ENCODE measurements around the gene TSPAN19. TPM values are rescaled to one million over a fixed set of nuclear protein-coding genes. Genes with fewer than 3 reads are reported as not detected.
"Not testable (repeated sequence)": the region's sequence is repeated elsewhere in the genome, so short reads cannot be mapped to it uniquely, and the experiment has no call there.

The TSPAN19 gene
- total RNA-seq, 1 donor from 2014 or later = 0.58 TPM

DNA sequence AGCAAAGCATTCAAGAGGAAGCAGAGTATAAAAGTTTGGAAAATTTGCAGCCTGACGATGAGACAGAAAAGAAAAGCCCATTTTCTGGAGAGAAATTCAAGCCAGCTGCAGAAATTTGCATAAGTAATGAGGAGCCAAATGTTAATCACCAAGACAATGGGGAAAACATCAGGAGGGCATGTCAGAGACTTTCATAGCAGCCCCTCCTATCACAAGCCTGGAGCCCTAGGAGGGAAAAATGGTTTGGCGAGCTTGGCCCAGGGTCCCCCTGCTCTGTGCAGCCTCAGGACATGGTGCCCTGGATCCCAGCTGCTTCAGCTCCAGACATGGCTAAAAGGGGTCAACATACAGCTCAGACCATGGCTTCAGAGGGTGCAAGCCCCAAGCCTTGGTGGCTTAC lies 31.0 kb downstream of the TSPAN19 start:
- DNase-seq (ENCODE audit: low spot score); ATAC-seq; intact Hi-C loops (cut with DNase I): not testable (repeated sequence)

- DNase-seq (ENCODE audit: low spot score) = no peak
- intact Hi-C loops (cut with DNase I) = no loop called here
- ATAC-seq = no peak
Observed at GRCh38 chr12:85004204-85004603, 31.9 kb downstream of the TSPAN19 start.

DNA sequence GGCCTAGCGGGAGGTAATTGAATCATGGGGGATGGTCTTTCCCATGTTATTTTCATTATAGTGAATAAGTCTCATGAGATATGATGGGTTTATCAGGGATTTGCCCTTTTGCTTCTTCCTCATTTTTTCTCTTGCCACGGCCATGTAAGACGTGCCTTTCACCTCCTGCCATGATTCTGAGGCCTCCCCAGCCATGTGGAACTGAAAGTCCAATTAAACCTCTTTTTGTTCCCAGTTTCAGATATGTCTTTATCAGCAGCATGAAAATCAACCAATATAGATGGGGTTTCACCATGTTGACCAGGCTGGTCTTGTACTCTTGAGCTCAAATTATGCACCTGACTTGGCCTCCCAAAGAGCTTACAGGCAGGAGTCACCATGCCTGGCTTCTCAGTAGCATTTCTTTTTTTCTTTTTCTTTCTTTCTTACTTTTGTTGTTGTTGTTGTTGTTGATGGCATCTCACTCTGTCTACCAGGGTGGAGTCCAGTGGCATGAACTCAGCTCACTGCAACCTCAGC lies 33.2 kb downstream of the TSPAN19 start:
- intact Hi-C loops (cut with DNase I) = no loop called here
- ATAC-seq (no peak), DNase-seq (ENCODE audit: low spot score) (no peak)

- DNase-seq (ENCODE audit: low spot score) (no peak), ATAC-seq (no peak)
- intact Hi-C loops (cut with DNase I) = no loop called here
Observed at GRCh38 chr12:85000729-85001128, 35.3 kb downstream of the TSPAN19 start.

DNA sequence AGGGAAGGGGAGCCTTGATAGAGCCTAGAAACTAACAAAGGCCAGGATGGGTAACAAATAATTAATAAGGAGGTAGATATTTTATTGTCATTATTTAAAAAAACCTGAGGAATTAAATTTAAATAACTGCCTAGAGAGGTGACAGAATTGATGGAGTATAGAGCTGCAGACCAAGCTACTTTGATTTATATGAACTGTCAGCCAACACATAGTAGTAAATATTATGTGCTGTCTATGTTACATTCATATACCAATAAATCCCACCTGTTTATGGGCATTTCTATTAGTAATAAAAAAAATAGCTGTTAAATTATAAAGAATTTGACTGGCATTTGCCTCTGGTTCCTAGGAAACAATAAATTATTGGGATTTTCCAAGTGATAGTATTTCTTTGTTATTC lies 37.7 kb downstream of the TSPAN19 start:
- ATAC-seq (no peak), DNase-seq (ENCODE audit: low spot score) (no peak)
- intact Hi-C loops (cut with DNase I) = no loop called here

DNA sequence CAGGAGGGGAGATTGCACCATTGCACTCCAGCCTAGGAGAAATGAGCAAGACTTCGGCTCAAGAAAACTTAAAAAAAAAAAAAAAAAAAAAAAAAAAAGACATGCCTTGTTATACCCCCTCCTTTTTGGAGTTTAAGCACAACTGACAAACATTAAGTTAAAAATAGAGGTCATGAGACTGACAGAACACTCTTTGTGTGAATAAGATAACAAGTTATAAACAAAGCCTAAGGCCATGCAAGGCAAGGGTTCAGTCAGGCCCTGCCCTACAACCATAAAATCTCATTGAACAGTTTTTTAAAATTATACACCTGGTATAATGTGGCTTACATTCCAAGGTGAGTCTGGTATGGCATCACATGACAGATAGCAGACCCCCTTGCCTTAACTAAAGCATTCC lies 39.3 kb downstream of the TSPAN19 start:
- DNase-seq (ENCODE audit: low spot score) (no peak), ATAC-seq (no peak)
- intact Hi-C loops (cut with DNase I) = no loop called here

DNA sequence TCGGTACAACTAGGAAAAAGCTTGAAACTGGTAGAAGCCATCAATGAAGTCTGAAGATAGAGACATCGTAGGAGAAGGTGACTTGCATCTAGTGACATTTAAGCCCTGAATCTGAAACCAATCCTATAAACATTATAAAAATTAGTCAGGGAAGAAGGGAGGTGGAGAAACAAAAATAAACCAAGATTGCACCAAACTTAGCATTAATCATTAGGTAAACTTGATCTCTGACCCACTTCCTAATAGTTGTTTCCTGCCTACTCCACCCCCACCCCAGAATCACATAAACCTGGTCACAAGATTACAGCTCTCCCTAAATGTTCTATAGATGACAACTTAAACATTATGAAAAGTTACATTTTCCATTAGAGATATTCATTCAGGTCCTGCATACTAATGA lies 40.4 kb downstream of the TSPAN19 start:
- DNase-seq (ENCODE audit: low spot score) (no peak), ATAC-seq (no peak)
- intact Hi-C loops (cut with DNase I) = no loop called here

DNA sequence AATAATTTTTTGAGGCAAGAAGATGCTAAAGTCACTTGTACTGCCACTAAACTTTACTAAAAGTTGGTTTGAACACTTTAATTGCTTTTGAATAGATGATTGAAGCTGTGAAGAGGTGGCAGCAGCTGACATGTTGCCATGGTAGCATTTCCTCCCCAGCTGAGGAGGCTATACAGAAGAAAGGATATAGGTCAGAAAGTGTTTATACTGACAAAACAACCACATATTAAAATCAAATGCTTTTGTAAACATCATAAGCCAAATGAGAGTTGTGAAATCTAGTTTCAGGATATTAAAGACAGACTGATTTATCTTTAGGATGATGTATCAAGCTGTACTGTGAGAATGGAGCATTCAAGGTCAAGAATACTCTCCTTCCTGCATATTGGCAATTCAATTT lies 41.7 kb downstream of the TSPAN19 start:
- no peak for DNase-seq (ENCODE audit: low spot score)
- ATAC-seq = no peak
- intact Hi-C loops (cut with DNase I) = no loop called here

GRCh38 chr12:84986586-84986985 lies 49.5 kb downstream of the TSPAN19 start:
- DNase-seq (ENCODE audit: low spot score) (no peak), ATAC-seq (no peak)
- intact Hi-C loops (cut with DNase I) = no loop called here

- DNase-seq (ENCODE audit: low spot score) = no peak
- no peak for ATAC-seq
- intact Hi-C loops (cut with DNase I) = no loop called here
Observed at GRCh38 chr12:84986117-84986516, 50.0 kb downstream of the TSPAN19 start.

GRCh38 chr12:84983289-84983688 lies 52.8 kb downstream of the TSPAN19 start:
- intact Hi-C loops (cut with DNase I) = no loop called here
- DNase-seq (ENCODE audit: low spot score) = no peak
- ATAC-seq = no peak

DNA sequence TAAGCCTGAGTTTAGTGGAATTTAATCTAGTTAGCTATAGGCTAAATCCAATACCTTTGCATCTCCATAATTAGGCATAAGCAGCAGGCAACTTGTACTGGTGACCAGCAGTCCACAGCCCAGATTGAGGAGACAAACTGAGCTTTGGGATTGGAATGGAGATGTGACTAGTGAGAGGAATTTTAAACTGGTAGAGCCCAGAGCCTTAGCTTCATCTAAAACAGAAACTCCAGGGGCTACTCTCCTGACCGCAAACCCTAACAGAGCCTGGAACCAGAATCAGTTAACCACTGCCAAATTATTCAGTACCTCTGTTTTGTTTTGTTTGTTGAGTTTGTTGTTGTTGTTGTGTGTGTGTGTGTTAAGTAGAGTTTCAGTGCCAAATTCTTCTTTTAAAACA lies 53.2 kb downstream of the TSPAN19 start:
- intact Hi-C loops (cut with DNase I) = no loop called here
- no peak for ATAC-seq
- no peak for DNase-seq (ENCODE audit: low spot score)

- intact Hi-C loops (cut with DNase I) = no loop called here
- DNase-seq (ENCODE audit: low spot score) (no peak), ATAC-seq (no peak)
Observed at GRCh38 chr12:84978921-84979320, 57.2 kb downstream of the TSPAN19 start.

- ATAC-seq (no peak), DNase-seq (ENCODE audit: low spot score) (peak; percentile 49)
- intact Hi-C loops (cut with DNase I) = no loop called here
Observed at GRCh38 chr12:84976133-84976532, 59.9 kb downstream of the TSPAN19 start.

DNA sequence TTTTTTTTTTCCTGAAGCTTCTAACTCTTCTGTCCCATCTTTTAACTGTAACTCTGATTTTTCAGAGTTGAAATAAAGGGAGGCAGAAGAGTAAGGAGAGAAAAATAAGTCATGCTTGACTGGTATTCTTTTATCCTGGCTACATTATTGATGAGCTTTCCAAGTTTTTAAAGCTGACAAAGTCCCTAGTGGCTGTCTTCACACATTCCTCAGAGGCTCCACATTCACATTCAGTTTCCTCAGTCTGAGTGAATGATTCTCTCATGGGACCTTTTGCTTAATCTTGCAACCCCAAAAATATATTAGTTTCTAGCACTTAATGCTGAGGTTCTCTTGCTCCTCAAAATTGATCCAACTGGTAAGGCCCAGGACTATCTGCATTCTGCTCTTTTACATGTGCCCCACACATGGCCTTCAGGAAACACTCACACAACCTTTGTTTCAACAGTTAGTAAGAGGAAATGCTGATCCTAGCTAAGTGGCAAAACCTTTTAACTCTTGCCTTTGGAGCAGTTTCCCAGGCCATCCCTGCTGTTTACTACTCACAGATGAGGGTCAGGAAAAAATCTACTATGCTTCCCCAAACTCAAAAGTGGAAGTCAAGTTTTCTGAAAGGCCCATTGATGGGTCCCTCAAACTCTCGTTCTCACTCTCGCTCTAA lies 61.8 kb downstream of the TSPAN19 start:
- intact Hi-C loops (cut with DNase I) = no loop called here
- no peak for DNase-seq (ENCODE audit: low spot score)

GRCh38 chr12:84973026-84973425 lies 63.1 kb downstream of the TSPAN19 start:
- DNase-seq (ENCODE audit: low spot score) = no peak
- intact Hi-C loops (cut with DNase I) = no loop called here
- no peak for ATAC-seq

More for the DNA sequence above, 61.8 kb downstream of the TSPAN19 start:
- no peak for ATAC-seq

DNA sequence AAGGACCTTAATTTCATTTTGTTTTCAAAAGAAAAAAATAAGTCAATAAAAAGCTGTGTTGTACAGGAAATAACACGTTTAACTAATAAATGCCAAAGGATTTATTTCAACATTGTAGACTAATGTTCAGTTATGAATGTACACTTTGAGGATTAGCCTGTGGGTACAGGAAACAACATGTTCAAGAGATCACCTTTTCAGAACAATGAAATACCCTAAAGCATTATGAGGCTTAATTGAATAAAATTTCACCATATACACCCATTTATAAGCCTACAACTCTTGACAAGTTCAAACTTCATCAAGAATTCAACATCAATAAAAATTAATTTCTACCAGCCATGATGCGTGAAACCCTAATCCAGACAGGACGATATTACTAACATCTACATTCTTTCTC lies 66.9 kb downstream of the TSPAN19 start:
- ATAC-seq = no peak
- intact Hi-C loops (cut with DNase I) = no loop called here
- no peak for DNase-seq (ENCODE audit: low spot score)
